PFSK-1 (cell line): ENCODE measurements around the gene MAPK12.

Experiments
- FOXP2 ChIP-seq: optimal IDR thresholded peaks from 2 replicates; pipeline ENCODE3; 2011; ENCODE audit warnings: borderline replicate concordance, control low read depth, inconsistent platforms; ENCODE audit not compliant: insufficient read depth; ENCODE audit errors: extremely low read length, extremely low read depth
- POLR2AphosphoS5 ChIP-seq: IDR thresholded peaks from 2 replicates; pipeline ENCODE4 v1.6.1; 2012; ENCODE audit warnings: low read depth, mild to moderate bottlenecking, control low read depth, low read length, moderate library complexity
- SIN3A ChIP-seq: IDR thresholded peaks from 2 replicates; pipeline ENCODE4 v1.6.1; 2012; ENCODE audit warnings: mild to moderate bottlenecking, low read length, moderate library complexity, borderline replicate concordance; ENCODE audit not compliant: insufficient read depth
- TAF1 ChIP-seq: IDR thresholded peaks from 2 replicates; pipeline ENCODE4 v1.6.1; 2012; ENCODE audit warnings: low read length, control low read depth, borderline replicate concordance; ENCODE audit not compliant: insufficient read depth
- TF ChIP-seq, protein P1 (sequence below), 2 experiments: IDR thresholded peaks; 2 replicates each; pipeline versions ENCODE4 v1.6.1 to v1.8.0; 2011 to 2012; ENCODE audit warnings: low read depth in 2 of 2, low read length in 2 of 2, control low read depth in 1 of 2, inconsistent platforms in 1 of 2, mild to moderate bottlenecking in 1 of 2, moderate library complexity in 1 of 2; ENCODE audit not compliant: insufficient read depth in 1 of 2

GRCh38 chr22:50299785-50300619 is 38.5 kb upstream of the MAPK12 start:
- TF ChIP-seq, protein P1, sequence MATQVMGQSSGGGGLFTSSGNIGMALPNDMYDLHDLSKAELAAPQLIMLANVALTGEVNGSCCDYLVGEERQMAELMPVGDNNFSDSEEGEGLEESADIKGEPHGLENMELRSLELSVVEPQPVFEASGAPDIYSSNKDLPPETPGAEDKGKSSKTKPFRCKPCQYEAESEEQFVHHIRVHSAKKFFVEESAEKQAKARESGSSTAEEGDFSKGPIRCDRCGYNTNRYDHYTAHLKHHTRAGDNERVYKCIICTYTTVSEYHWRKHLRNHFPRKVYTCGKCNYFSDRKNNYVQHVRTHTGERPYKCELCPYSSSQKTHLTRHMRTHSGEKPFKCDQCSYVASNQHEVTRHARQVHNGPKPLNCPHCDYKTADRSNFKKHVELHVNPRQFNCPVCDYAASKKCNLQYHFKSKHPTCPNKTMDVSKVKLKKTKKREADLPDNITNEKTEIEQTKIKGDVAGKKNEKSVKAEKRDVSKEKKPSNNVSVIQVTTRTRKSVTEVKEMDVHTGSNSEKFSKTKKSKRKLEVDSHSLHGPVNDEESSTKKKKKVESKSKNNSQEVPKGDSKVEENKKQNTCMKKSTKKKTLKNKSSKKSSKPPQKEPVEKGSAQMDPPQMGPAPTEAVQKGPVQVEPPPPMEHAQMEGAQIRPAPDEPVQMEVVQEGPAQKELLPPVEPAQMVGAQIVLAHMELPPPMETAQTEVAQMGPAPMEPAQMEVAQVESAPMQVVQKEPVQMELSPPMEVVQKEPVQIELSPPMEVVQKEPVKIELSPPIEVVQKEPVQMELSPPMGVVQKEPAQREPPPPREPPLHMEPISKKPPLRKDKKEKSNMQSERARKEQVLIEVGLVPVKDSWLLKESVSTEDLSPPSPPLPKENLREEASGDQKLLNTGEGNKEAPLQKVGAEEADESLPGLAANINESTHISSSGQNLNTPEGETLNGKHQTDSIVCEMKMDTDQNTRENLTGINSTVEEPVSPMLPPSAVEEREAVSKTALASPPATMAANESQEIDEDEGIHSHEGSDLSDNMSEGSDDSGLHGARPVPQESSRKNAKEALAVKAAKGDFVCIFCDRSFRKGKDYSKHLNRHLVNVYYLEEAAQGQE (IDR thresholded peaks at IDR 0.05; ENCODE audit: insufficient read depth in 1 of 2, low read depth in 2 of 2, low read length in 2 of 2): no peak
- TF ChIP-seq TAF1 (no peak), POLR2AphosphoS5 (no peak), SIN3A (no peak), FOXP2 (no peak)
